ENCODE measurements around the gene QPCT. TPM values are rescaled to one million over a fixed set of nuclear protein-coding genes. Genes with fewer than 3 reads are reported as not detected.

QPCT gene
- polyA plus RNA-seq, 1 of the 3 experiments (the other 2 are of a cell fraction) = 0.12 TPM

DNA sequence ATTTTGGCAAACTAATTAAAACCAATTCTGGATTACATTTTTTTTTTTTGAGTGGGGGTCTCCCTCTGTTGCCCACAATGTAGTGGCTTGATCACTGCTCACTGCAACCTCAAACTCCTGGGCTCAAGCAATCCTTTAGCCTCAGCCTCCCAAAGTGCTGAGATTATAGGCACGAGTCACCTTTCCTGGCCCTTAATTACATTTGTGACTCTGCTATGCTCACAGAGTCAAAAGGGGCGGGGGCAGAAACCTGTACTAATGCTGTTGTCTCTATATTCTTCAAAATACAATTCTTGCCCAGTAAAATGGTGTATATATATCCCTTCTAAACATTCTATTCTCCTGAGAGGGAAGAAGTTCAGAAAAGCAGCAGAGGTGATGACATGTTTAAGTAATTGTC lies 43.0 kb upstream of the QPCT start:
- Histone ChIP-seq H3F3A (replicated peaks; ENCODE audit: insufficient read depth) (peaks cover 22% of the 10 kb centered on the region), H3K9me3 (no peaks in the 10 kb centered on the region), H3K36me3 (replicated peaks in 1 of 2; ENCODE audit: control insufficient read depth in 1 of 2, insufficient read depth in 2 of 2, low read length in 1 of 2) (peaks cover 0 to 11% of the 10 kb centered on the region in 2 experiments), H3K4me3 (ENCODE audit: low read depth in 2 of 2, low read length in 1 of 2) (no peak overlapping the region), H3K9ac (no peak overlapping the region), H3K27me3 (ENCODE audit: insufficient read depth) (no peaks in the 10 kb centered on the region), H2AFZ (ENCODE audit: low read depth) (no peak overlapping the region), H3K79me2 (ENCODE audit: insufficient read depth) (peaks cover 98% of the 10 kb centered on the region), H3K27ac (ENCODE audit: low read depth in 2 of 2, low read length in 1 of 2) (no peak overlapping the region; a peak in 1 of 4 replicates), H4K20me1 (ENCODE audit: insufficient read depth) (peaks cover 10% of the 10 kb centered on the region), H3K4me1 (ENCODE audit: control insufficient read depth in 1 of 2, insufficient read depth in 2 of 2, low read depth in 1 of 2, low read length in 1 of 2) (peaks cover 7 to 13% of the 10 kb centered on the region in 2 experiments; a peak in 3 of 4 replicates), H3K9me2 (no peaks in the 10 kb centered on the region), H3K4me2 (no peak overlapping the region)
- WGBS (ENCODE audit: low lambda C conversion rate) = 67% methylated on average over 2 of the region's 2 CpGs
- ChIA-PET CTCF (interaction anchor here (0.7 to 1.3 kb wide), 4 partner anchors 9 to 589 kb away, joined by 3 to 4 read pairs (median 4); no protein-coding TSS in a partner anchor), POLR2A (no interaction called here)
- no peak for DNase-seq
- TF ChIP-seq, protein P1, sequence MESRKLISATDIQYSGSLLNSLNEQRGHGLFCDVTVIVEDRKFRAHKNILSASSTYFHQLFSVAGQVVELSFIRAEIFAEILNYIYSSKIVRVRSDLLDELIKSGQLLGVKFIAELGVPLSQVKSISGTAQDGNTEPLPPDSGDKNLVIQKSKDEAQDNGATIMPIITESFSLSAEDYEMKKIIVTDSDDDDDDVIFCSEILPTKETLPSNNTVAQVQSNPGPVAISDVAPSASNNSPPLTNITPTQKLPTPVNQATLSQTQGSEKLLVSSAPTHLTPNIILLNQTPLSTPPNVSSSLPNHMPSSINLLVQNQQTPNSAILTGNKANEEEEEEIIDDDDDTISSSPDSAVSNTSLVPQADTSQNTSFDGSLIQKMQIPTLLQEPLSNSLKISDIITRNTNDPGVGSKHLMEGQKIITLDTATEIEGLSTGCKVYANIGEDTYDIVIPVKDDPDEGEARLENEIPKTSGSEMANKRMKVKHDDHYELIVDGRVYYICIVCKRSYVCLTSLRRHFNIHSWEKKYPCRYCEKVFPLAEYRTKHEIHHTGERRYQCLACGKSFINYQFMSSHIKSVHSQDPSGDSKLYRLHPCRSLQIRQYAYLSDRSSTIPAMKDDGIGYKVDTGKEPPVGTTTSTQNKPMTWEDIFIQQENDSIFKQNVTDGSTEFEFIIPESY (IDR thresholded peaks at IDR 0.05; ENCODE audit: borderline replicate concordance, low read depth) = no peak
- TF ChIP-seq RAD21 (IDR thresholded peaks at IDR 0.05; ENCODE audit: low read length) = no peak
- no peak for TF ChIP-seq EZH2phosphoT487 (IDR thresholded peaks at IDR 0.05; ENCODE audit: borderline replicate concordance, low read depth)
- no peak for TF ChIP-seq ELF1 (IDR thresholded peaks at IDR 0.05)
- no peak for TF ChIP-seq FOXM1 (IDR thresholded peaks at IDR 0.05; ENCODE audit: low read depth)
- no peak for TF ChIP-seq FOXJ3 (CRISPR knock-in tag; IDR thresholded peaks at IDR 0.05)
- no peak for TF ChIP-seq MXI1 (IDR thresholded peaks at IDR 0.05; ENCODE audit: low read depth, low read length)
- TF ChIP-seq IRF3 (IDR thresholded peaks at IDR 0.05; ENCODE audit: low read depth, low read length) = no peak
- TF ChIP-seq USF2 (IDR thresholded peaks at IDR 0.05; ENCODE audit: borderline replicate concordance, low read depth, low read length) = no peak
- no peak for TF ChIP-seq TEAD4 (IDR thresholded peaks at IDR 0.05; ENCODE audit: borderline replicate concordance, insufficient read depth)
- TF ChIP-seq GABPA (IDR thresholded peaks at IDR 0.05; ENCODE audit: low read depth) = no peak
- no peak for TF ChIP-seq GATA2 (CRISPR knock-in tag; IDR thresholded peaks at IDR 0.05)
- TF ChIP-seq SMC3 (IDR thresholded peaks at IDR 0.05; ENCODE audit: low read depth, low read length) = no peak
- no peak for TF ChIP-seq EP300 (IDR thresholded peaks at IDR 0.05; ENCODE audit: borderline replicate concordance in 1 of 2, low read depth in 1 of 2, low read length in 1 of 2)
- no peak for TF ChIP-seq NFIC (IDR thresholded peaks at IDR 0.05; ENCODE audit: borderline replicate concordance)
- no peak for TF ChIP-seq RFX5 (IDR thresholded peaks at IDR 0.05; ENCODE audit: low read length)

Measured in SK-N-SH (cell line).